ENCODE measurements around the gene FBLN2. TPM values are rescaled to one million over a fixed set of nuclear protein-coding genes. Genes with fewer than 3 reads are reported as not detected.
A peak's percentile ranks its signal among the peaks of the same experiment; 100 is the strongest.

FBLN2 gene
- total RNA-seq, 1 donor from 2014 or later, result 94.3 TPM

GRCh38 chr3:13530241-13531009 is 18.5 kb upstream of the FBLN2 start:
- Histone ChIP-seq H3K36me3 (no peaks in the 10 kb centered on the region), H3K4me1 (peaks cover 83% of the 10 kb centered on the region), H3K27ac (peak overlapping the region; percentile 88), H3K27me3 (no peaks in the 10 kb centered on the region), H3K9me3 (no peaks in the 10 kb centered on the region), H3K4me3 (no peak overlapping the region)
- DNase-seq (ENCODE audit: extremely low spot score in 2 of 2), result no peak
- TF ChIP-seq, protein P1, sequence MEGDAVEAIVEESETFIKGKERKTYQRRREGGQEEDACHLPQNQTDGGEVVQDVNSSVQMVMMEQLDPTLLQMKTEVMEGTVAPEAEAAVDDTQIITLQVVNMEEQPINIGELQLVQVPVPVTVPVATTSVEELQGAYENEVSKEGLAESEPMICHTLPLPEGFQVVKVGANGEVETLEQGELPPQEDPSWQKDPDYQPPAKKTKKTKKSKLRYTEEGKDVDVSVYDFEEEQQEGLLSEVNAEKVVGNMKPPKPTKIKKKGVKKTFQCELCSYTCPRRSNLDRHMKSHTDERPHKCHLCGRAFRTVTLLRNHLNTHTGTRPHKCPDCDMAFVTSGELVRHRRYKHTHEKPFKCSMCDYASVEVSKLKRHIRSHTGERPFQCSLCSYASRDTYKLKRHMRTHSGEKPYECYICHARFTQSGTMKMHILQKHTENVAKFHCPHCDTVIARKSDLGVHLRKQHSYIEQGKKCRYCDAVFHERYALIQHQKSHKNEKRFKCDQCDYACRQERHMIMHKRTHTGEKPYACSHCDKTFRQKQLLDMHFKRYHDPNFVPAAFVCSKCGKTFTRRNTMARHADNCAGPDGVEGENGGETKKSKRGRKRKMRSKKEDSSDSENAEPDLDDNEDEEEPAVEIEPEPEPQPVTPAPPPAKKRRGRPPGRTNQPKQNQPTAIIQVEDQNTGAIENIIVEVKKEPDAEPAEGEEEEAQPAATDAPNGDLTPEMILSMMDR (IDR thresholded peaks at IDR 0.05), result no peak
- TF ChIP-seq POLR2AphosphoS5 (IDR thresholded peaks at IDR 0.05; ENCODE audit: insufficient read depth in 1 of 2, low read depth in 1 of 2), result no peak
- TF ChIP-seq POLR2A (IDR thresholded peaks at IDR 0.05), result no peak
- intact Hi-C loops (cut with DNase I), result no loop called here

DNA sequence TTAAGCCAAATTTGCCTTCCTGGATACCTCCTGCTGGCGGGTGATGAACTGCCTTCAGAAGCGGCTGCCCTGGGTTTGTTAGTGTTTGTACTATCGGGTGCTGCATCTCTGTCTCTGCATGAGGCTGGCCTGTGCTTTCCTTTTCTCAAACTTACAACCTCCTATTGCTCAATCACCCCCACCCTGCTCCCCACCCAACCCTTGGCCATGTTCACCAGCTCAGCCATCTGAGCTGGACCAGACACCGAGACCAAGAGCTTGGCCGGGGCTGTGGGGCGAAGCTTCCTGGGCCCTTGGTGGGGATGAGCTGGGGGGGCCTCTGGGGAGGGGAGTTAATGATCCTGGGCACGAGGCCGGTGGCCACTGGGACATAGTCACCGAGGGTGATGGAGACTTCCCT is 16.8 kb upstream of the FBLN2 start:
- Histone ChIP-seq H3K4me1 (peaks cover 81% of the 10 kb centered on the region), H3K9me3 (no peaks in the 10 kb centered on the region), H3K27me3 (no peaks in the 10 kb centered on the region), H3K36me3 (no peaks in the 10 kb centered on the region), H3K4me3 (no peak overlapping the region), H3K27ac (peak overlapping the region; percentile 78)
- TF ChIP-seq POLR2AphosphoS5 (IDR thresholded peaks at IDR 0.05; ENCODE audit: insufficient read depth in 1 of 2, low read depth in 1 of 2) (peak in 1 of 2 donors; percentile 43), POLR2A (IDR thresholded peaks at IDR 0.05) (no peak)
- no peak for DNase-seq (ENCODE audit: extremely low spot score in 2 of 2)
- intact Hi-C loops (cut with DNase I), result no loop called here

DNA sequence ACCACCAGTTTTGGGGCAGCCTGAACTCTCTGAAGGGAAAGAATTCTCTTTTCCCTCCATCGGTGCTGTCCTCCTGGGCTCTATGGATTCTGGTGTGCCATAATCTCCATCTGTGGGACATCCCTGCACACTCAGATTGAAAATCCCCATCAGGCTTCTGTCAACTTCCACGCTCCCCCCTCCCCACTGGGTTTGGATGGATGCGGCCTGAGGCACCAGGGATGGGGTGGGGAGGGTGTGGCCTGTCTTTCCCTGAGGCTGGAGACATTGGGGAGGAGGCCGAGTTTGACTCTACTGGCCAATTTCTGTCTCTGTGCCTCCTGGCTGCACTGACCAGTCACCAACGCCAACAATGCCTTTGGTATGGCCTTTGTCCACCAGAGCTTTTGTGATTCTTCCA is 16.3 kb upstream of the FBLN2 start:
- TF ChIP-seq POLR2AphosphoS5 (IDR thresholded peaks at IDR 0.05; ENCODE audit: insufficient read depth in 1 of 2, low read depth in 1 of 2) (no peak), POLR2A (IDR thresholded peaks at IDR 0.05) (no peak)
- TF ChIP-seq, protein P1 (IDR thresholded peaks at IDR 0.05), result no peak
- H3K27me3 ChIP-seq, result no peaks in the 10 kb centered on the region
- H3K4me3 ChIP-seq, result no peak overlapping the region
- DNase-seq (ENCODE audit: extremely low spot score in 2 of 2), result no peak
- peaks cover 81% of the 10 kb centered on the region for H3K4me1 ChIP-seq
- H3K27ac ChIP-seq, result peak overlapping the region; percentile 78
- no peaks in the 10 kb centered on the region for H3K36me3 ChIP-seq
- intact Hi-C loops (cut with DNase I), result no loop called here
- no peaks in the 10 kb centered on the region for H3K9me3 ChIP-seq

DNA sequence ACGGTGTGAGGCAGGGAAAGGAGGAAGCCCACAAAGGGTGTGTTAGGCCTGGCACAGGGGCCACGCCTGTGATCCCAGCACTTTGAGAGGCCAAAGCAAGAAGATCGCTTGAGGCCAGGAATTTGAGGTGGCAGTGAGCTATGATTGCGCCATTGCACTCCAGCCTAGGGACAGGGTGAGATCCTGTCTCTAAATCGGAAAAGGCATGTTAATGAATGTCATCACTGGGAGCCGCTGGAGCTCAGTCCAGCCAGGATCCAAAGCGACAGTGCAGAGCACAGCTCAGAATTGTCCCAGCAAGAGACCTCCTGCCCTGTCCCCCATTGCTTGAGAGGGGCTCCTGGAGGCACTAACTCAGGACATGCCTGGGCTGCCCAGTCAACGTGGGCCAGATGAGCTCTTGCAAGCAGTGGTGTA is 15.0 kb upstream of the FBLN2 start:
- Histone ChIP-seq H3K36me3 (no peaks in the 10 kb centered on the region), H3K4me3 (no peak overlapping the region), H3K27ac (peak overlapping the region; percentile 78), H3K9me3 (no peaks in the 10 kb centered on the region), H3K27me3 (no peaks in the 10 kb centered on the region), H3K4me1 (peaks cover 84% of the 10 kb centered on the region)
- TF ChIP-seq POLR2A (IDR thresholded peaks at IDR 0.05), result no peak
- TF ChIP-seq, protein P1 (IDR thresholded peaks at IDR 0.05), result no peak
- TF ChIP-seq POLR2AphosphoS5 (IDR thresholded peaks at IDR 0.05; ENCODE audit: insufficient read depth in 1 of 2, low read depth in 1 of 2), result no peak
- no peak for DNase-seq (ENCODE audit: extremely low spot score in 2 of 2)
- intact Hi-C loops (cut with DNase I), result no loop called here

GRCh38 chr3:13535526-13535875 is 13.4 kb upstream of the FBLN2 start:
- H3K4me3 ChIP-seq, result no peak overlapping the region
- no peaks in the 10 kb centered on the region for H3K9me3 ChIP-seq
- H3K4me1 ChIP-seq, result peaks cover 83% of the 10 kb centered on the region
- TF ChIP-seq POLR2AphosphoS5 (IDR thresholded peaks at IDR 0.05; ENCODE audit: insufficient read depth in 1 of 2, low read depth in 1 of 2), result no peak
- TF ChIP-seq POLR2A (IDR thresholded peaks at IDR 0.05), result no peak
- TF ChIP-seq, protein P1 (IDR thresholded peaks at IDR 0.05), result no peak
- H3K36me3 ChIP-seq, result no peaks in the 10 kb centered on the region
- H3K27me3 ChIP-seq, result no peaks in the 10 kb centered on the region
- intact Hi-C loops (cut with DNase I), result no loop called here
- no peak for DNase-seq (ENCODE audit: extremely low spot score in 2 of 2)
- peak overlapping the region; percentile 85 for H3K27ac ChIP-seq

All from vagina (tissue), 2 donors.